ENCODE results near the gene C6orf141.

- TF ChIP-seq CTCF (IDR thresholded peaks at IDR 0.05; ENCODE audit: insufficient read depth, low read length) (no peak), REST (IDR thresholded peaks at IDR 0.05; ENCODE audit: insufficient replicate concordance, low read depth) (no peak)
Measured at GRCh38 chr6:49558238-49558637, 7.8 kb downstream of the C6orf141 start.

Measured in HL-60 (cell line).